ENCODE measurements around the gene ARHGEF12. TPM values are rescaled to one million over a fixed set of nuclear protein-coding genes. Genes with fewer than 3 reads are reported as not detected.

ARHGEF12 gene
- total and polyA plus RNA-seq, 3 donors from 2014 or later: 26.6 to 74.1 (median 72.7) TPM

- TF ChIP-seq CTCF (IDR thresholded peaks at IDR 0.05) (no peak), POLR2A (IDR thresholded peaks at IDR 0.05) (no peak)
- Histone ChIP-seq H3K27me3 (no peaks in the 10 kb centered on the region), H3K27ac (no peak overlapping the region), H3K36me3 (ENCODE audit: low read depth, missing control alignments) (no peaks in the 10 kb centered on the region), H3K4me1 (no peaks in the 10 kb centered on the region), H3K9me3 (no peaks in the 10 kb centered on the region), H3K4me3 (no peak overlapping the region)
- 66 to 75% methylated on average over 11 of the region's 11 CpGs for WGBS, 2 donors
- no peak for DNase-seq
- intact Hi-C loops (cut with DNase I; ENCODE audit: low total_unique reads): no loop called here
Measured at GRCh38 chr11:120306519-120307242, 29.5 kb upstream of the ARHGEF12 start.

GRCh38 chr11:120307476-120307875 lies 28.7 kb upstream of the ARHGEF12 start:
- TF ChIP-seq CTCF (IDR thresholded peaks at IDR 0.05): no peak
- TF ChIP-seq POLR2A (IDR thresholded peaks at IDR 0.05): no peak
- Histone ChIP-seq H3K4me3 (no peak overlapping the region), H3K27me3 (no peaks in the 10 kb centered on the region), H3K4me1 (no peaks in the 10 kb centered on the region), H3K36me3 (ENCODE audit: low read depth, missing control alignments) (no peaks in the 10 kb centered on the region), H3K9me3 (no peaks in the 10 kb centered on the region), H3K27ac (no peak overlapping the region)
- no peak for DNase-seq
- intact Hi-C loops (cut with DNase I; ENCODE audit: low total_unique reads): no loop called here
- WGBS, 2 donors: 96 to 99% methylated on average over 10 to 11 of the region's 11 CpGs

GRCh38 chr11:120308081-120308480 lies 28.1 kb upstream of the ARHGEF12 start:
- TF ChIP-seq CTCF (IDR thresholded peaks at IDR 0.05) (no peak), POLR2A (IDR thresholded peaks at IDR 0.05) (no peak)
- DNase-seq: no peak
- no peaks in the 10 kb centered on the region for H3K9me3 ChIP-seq
- H3K4me3 ChIP-seq: no peak overlapping the region
- H3K27ac ChIP-seq: no peak overlapping the region
- no peaks in the 10 kb centered on the region for H3K36me3 ChIP-seq (ENCODE audit: low read depth, missing control alignments)
- intact Hi-C loops (cut with DNase I; ENCODE audit: low total_unique reads): no loop called here
- no peaks in the 10 kb centered on the region for H3K4me1 ChIP-seq
- 94% methylated on average over 7 of the region's 7 CpGs for WGBS, 2 donors
- H3K27me3 ChIP-seq: no peaks in the 10 kb centered on the region

GRCh38 chr11:120310870-120311269 lies 25.3 kb upstream of the ARHGEF12 start:
- TF ChIP-seq CTCF (IDR thresholded peaks at IDR 0.05): no peak
- Histone ChIP-seq H3K36me3 (ENCODE audit: low read depth, missing control alignments) (no peaks in the 10 kb centered on the region), H3K4me3 (no peak overlapping the region)

GRCh38 chr11:120314861-120315260 lies 21.4 kb upstream of the ARHGEF12 start:
- Histone ChIP-seq H3K9me3 (no peaks in the 10 kb centered on the region), H3K27me3 (no peaks in the 10 kb centered on the region), H3K4me3 (no peak overlapping the region), H3K36me3 (ENCODE audit: low read depth, missing control alignments) (no peaks in the 10 kb centered on the region), H3K4me1 (no peaks in the 10 kb centered on the region), H3K27ac (no peak overlapping the region)
- 91 to 94% methylated on average over 3 of the region's 3 CpGs for WGBS, 2 donors
- no peak for TF ChIP-seq POLR2A (IDR thresholded peaks at IDR 0.05)
- TF ChIP-seq CTCF (IDR thresholded peaks at IDR 0.05): no peak
- DNase-seq: no peak
- intact Hi-C loops (cut with DNase I; ENCODE audit: low total_unique reads): no loop called here

More at GRCh38 chr11:120310870-120311269, 25.3 kb upstream of the ARHGEF12 start:
- DNase-seq: no peak
- Histone ChIP-seq H3K27me3 (no peaks in the 10 kb centered on the region), H3K9me3 (no peaks in the 10 kb centered on the region), H3K4me1 (no peaks in the 10 kb centered on the region), H3K27ac (no peak overlapping the region)
- WGBS, 2 donors: 68 to 74% methylated on average over 3 of the region's 3 CpGs
- intact Hi-C loops (cut with DNase I; ENCODE audit: low total_unique reads): no loop called here
